Measurements from ENCODE around the gene L1CAM.

The L1CAM gene

GRCh38 chrX:153897899-153898298 lies 11.9 kb upstream of the L1CAM start (continued):
- TF ChIP-seq BCL6B (tag by site-specific recombination; IDR thresholded peaks at IDR 0.05), result no peak
- no peak for TF ChIP-seq ZNF211 (tag by site-specific recombination; IDR thresholded peaks at IDR 0.05; ENCODE audit: low read depth)
- no peak for TF ChIP-seq ZNF610 (tag by site-specific recombination; IDR thresholded peaks at IDR 0.05; ENCODE audit: borderline replicate concordance)
- TF ChIP-seq KLF16 (tag by site-specific recombination; IDR thresholded peaks at IDR 0.05), result no peak
- no peak for TF ChIP-seq ZNF184 (tag by site-specific recombination; IDR thresholded peaks at IDR 0.05)

GRCh38 chrX:153889123-153889522 lies 3.1 kb upstream of the L1CAM start:
- POLR2A ChIA-PET, result no interaction called here

GRCh38 chrX:153888344-153888743 lies 2.4 kb upstream of the L1CAM start:
- Histone ChIP-seq H3K27ac (ENCODE audit: extremely low read depth, low read depth, low read length) (no peak overlapping the region), H3K36me3 (ENCODE audit: control insufficient read depth in 2 of 2, insufficient read depth in 1 of 2, low read length in 2 of 2) (no peaks in the 10 kb centered on the region), H3K9me3 (ENCODE audit: control insufficient read depth, insufficient read depth, low read depth, low read length) (no peaks in the 10 kb centered on the region), H3K4me3 (ENCODE audit: low read depth, low read length) (no peak overlapping the region), H3K4me1 (ENCODE audit: control insufficient read depth, insufficient read depth, low read length) (no peaks in the 10 kb centered on the region)
- CTCF ChIA-PET, result interaction anchor here (0.8 kb wide), 1 partner anchor 1258 kb away, joined by 3 read pairs; no protein-coding TSS in a partner anchor
- TF ChIP-seq ZNF626 (tag by site-specific recombination; IDR thresholded peaks at IDR 0.05), result no peak
- POLR2A ChIA-PET, result no interaction called here

More at GRCh38 chrX:153889123-153889522, 3.1 kb upstream of the L1CAM start:
- peak; percentile 96 for TF ChIP-seq ZNF146 (tag by site-specific recombination; IDR thresholded peaks at IDR 0.05)
- TF ChIP-seq ZNF768 (tag by site-specific recombination; IDR thresholded peaks at IDR 0.05), result no peak
- no peak for TF ChIP-seq BCL11A (tag by site-specific recombination; IDR thresholded peaks at IDR 0.05; ENCODE audit: low read depth)
- peak; percentile 37; the same call in 1 of the 2 replicates for TF ChIP-seq ZSCAN4 (tag by site-specific recombination; IDR thresholded peaks at IDR 0.05)
- no peak for TF ChIP-seq ZNF501 (tag by site-specific recombination; IDR thresholded peaks at IDR 0.05)
- no peak for TF ChIP-seq RBAK (tag by site-specific recombination; IDR thresholded peaks at IDR 0.05)
- no peak for TF ChIP-seq ZSCAN23 (tag by site-specific recombination; IDR thresholded peaks at IDR 0.05)
- H3K36me3 ChIP-seq (ENCODE audit: control insufficient read depth in 2 of 2, insufficient read depth in 1 of 2, low read length in 2 of 2), result no peaks in the 10 kb centered on the region
- no peaks in the 10 kb centered on the region for H3K4me1 ChIP-seq (ENCODE audit: control insufficient read depth, insufficient read depth, low read length)
- H3K9me3 ChIP-seq (ENCODE audit: control insufficient read depth, insufficient read depth, low read depth, low read length), result no peaks in the 10 kb centered on the region
- H3K4me3 ChIP-seq (ENCODE audit: low read depth, low read length), result no peak overlapping the region
- no peak overlapping the region for H3K27ac ChIP-seq (ENCODE audit: extremely low read depth, low read depth, low read length)
- CTCF ChIA-PET, result no interaction called here

- POLR2A ChIA-PET, result no interaction called here
- Histone ChIP-seq H3K4me1 (ENCODE audit: control insufficient read depth, insufficient read depth, low read length) (no peaks in the 10 kb centered on the region), H3K27ac (ENCODE audit: extremely low read depth, low read depth, low read length) (no peak overlapping the region), H3K4me3 (ENCODE audit: low read depth, low read length) (no peak overlapping the region), H3K9me3 (ENCODE audit: control insufficient read depth, insufficient read depth, low read depth, low read length) (no peaks in the 10 kb centered on the region), H3K36me3 (ENCODE audit: control insufficient read depth in 2 of 2, insufficient read depth in 1 of 2, low read length in 2 of 2) (no peaks in the 10 kb centered on the region)
- CTCF ChIA-PET, result interaction anchor here (0.8 to 1.7 kb wide), 4 partner anchors 9 to 1259 kb away, joined by 3 to 8 read pairs (median 3); no protein-coding TSS in a partner anchor
- no peak for TF ChIP-seq ZNF121 (tag by site-specific recombination; IDR thresholded peaks at IDR 0.05)
- TF ChIP-seq SCRT2 (tag by site-specific recombination; IDR thresholded peaks at IDR 0.05), result no peak
- no peak for TF ChIP-seq ZNF362 (tag by site-specific recombination; IDR thresholded peaks at IDR 0.05)
- TF ChIP-seq ZNF155 (tag by site-specific recombination; IDR thresholded peaks at IDR 0.05), result no peak
- TF ChIP-seq ZNF623 (tag by site-specific recombination; IDR thresholded peaks at IDR 0.05), result no peak
- no peak for TF ChIP-seq ZNF529 (tag by site-specific recombination; IDR thresholded peaks at IDR 0.05; ENCODE audit: insufficient replicate concordance)
- TF ChIP-seq KLF9 (tag by site-specific recombination; IDR thresholded peaks at IDR 0.05; ENCODE audit: low read depth), result no peak
- TF ChIP-seq ZNF354C (tag by site-specific recombination; IDR thresholded peaks at IDR 0.05; ENCODE audit: borderline replicate concordance, low read depth), result no peak
- no peak for TF ChIP-seq ZNF513 (tag by site-specific recombination; IDR thresholded peaks at IDR 0.05)
- no peak for TF ChIP-seq ZNF785 (tag by site-specific recombination; IDR thresholded peaks at IDR 0.05)
- no peak for TF ChIP-seq EGR2 (tag by site-specific recombination; IDR thresholded peaks at IDR 0.05; ENCODE audit: low read depth)
- no peak for TF ChIP-seq GLI4 (tag by site-specific recombination; IDR thresholded peaks at IDR 0.05)
- TF ChIP-seq ZNF571 (tag by site-specific recombination; IDR thresholded peaks at IDR 0.05), result no peak
- no peak for TF ChIP-seq ZNF350 (tag by site-specific recombination; IDR thresholded peaks at IDR 0.05)
- TF ChIP-seq ZNF16 (tag by site-specific recombination; IDR thresholded peaks at IDR 0.05; ENCODE audit: low read depth), result no peak
Measured at GRCh38 chrX:153887385-153887784, 1.4 kb upstream of the L1CAM start.

Measured in HEK293 (cell line).